IPS-NIHi7 (cell line): ENCODE data around the gene UNC5C.

Source experiments
- DNase-seq: peaks from one replicate; pipeline ENCODE4 v3.0.0; 2012; ENCODE audit warnings: mixed read lengths; ENCODE audit errors: extremely low spot score

Gene UNC5C

DNA sequence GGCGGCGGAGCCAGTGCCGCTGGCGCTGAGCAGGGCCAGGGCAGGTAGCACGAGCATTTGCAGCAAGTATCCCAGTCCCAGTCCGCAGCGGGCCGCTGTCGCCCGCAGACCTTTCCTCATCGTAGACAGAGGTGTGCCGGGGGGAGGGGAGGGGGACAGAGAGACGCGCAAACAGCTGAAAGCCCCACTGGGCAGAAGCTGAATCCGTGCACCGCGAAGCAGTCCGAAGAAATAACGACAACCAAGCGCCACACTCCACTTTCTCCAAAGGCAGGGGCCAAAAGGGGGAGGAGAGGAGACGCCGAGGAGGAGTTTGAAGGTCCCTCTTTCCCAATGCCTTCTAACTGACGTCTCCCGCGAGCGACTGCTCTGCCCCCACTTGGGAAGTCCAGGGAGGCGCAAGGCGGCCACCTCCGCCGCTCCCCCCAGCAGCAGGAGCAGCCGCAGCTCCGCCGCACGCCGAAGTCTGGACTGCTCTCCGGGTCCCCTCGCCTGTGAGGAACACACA, at the start of gene UNC5C:
Gene UNC5C (minus strand): TSS at position 236 of the 508 bp plus-strand sequence.
- peak; percentile 53 for DNase-seq

- DNase-seq = no peak
Measured at GRCh38 chr4:95596676-95597075, 47.9 kb upstream of the UNC5C start.

- DNase-seq = no peak
Measured at GRCh38 chr4:95594629-95595028, 45.9 kb upstream of the UNC5C start.

- no peak for DNase-seq
Measured at GRCh38 chr4:95594013-95594412, 45.2 kb upstream of the UNC5C start.

DNA sequence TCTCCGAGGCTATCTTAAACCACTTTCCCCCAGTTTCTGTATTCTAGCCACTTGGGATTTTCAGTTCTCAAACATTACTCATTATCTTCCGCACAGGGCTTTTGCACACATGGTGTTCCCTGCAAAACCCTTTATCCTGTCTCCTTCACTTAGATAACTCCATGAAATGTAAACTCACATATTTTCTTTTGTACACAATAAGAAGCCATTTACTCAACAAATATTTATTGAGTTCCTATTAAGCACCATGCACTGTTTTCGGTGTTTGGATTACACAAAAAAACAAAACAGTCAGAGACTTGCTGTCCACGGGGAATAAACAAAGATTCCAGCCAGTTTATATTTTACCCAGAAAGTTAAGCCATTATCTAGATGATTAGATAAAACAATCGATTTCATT, 42.5 kb upstream of the UNC5C start:
- DNase-seq = no peak

GRCh38 chr4:95590615-95591014, 41.8 kb upstream of the UNC5C start:
- no peak for DNase-seq

DNA sequence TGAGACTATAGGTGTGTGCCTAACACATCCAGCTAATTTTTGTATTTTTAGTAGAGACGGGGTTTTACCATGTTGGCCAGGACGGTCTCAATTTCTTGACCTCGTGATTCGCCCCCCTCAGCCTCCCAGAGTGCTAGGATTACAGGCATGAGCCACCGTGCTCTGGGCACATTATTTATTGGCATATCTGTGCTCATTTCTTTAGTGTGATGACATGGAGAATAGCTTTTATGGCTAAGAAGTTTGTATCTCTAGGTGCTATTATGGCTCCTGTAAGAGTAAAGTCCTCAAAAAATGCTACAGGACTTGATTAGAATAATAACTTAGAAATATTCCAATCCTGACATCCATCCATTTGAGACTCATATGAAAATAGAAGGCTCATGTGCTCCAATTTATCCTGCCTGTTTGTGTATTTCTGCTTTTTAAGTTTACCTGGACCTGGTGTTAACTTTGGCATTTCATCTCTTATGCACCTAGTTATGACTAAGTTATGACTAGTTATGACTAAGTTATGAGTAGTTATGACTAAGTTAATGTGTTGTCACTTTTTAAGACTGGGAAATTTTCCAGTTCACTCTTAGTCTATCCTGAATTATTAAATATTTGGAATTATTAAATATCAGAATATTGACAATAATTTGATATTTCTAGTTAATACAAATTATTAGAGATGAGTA, 36.4 kb upstream of the UNC5C start:
- no peak for DNase-seq

DNA sequence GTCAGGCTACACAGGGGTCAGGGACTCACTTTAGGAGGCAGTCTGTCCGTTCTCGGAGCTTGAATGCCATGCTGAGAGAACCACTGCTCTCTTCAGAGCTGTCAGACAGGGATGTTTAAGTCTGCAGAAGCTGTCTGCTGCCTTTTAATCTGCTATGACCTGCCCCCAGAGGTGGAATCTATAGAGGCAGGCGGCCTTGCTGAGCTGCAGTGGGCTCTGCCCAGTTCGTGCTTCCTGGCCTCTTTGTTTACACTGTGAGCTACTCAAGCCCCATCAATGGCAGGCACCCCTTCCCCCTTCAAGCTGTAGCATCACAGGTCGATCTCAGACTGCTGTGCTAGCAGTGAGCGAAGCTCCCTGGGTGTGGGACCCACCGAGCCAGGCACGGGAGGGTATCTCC, 31.5 kb upstream of the UNC5C start:
- DNase-seq = no peak

GRCh38 chr4:95572304-95572991, 23.7 kb upstream of the UNC5C start:
- DNase-seq = peak; percentile 24

DNA sequence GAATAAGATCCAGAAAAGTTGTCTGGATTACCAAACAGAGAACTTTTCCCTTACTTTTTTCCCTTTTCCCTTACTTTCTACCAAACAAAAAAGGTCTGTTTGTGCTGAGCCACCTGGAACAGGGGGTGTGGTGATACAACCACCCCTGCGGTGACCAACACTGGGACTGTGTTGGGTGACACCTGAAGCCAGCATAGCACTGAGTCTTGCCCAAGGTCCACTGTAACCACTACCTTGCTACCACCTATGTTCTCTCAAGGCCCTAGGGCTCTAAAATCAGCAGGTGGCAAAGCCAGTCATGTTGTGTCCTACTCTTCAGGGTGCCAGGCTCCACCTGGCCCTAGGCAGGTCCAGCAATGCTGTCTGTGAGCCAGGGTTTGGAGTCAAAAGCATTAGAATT, 22.8 kb upstream of the UNC5C start:
- no peak for DNase-seq

GRCh38 chr4:95563638-95564337, 15.0 kb upstream of the UNC5C start:
- no peak for DNase-seq

- DNase-seq = no peak
Measured at GRCh38 chr4:95560774-95561173, 12.0 kb upstream of the UNC5C start.

- DNase-seq = no peak
Measured at GRCh38 chr4:95556207-95556859, 7.6 kb upstream of the UNC5C start.

DNA sequence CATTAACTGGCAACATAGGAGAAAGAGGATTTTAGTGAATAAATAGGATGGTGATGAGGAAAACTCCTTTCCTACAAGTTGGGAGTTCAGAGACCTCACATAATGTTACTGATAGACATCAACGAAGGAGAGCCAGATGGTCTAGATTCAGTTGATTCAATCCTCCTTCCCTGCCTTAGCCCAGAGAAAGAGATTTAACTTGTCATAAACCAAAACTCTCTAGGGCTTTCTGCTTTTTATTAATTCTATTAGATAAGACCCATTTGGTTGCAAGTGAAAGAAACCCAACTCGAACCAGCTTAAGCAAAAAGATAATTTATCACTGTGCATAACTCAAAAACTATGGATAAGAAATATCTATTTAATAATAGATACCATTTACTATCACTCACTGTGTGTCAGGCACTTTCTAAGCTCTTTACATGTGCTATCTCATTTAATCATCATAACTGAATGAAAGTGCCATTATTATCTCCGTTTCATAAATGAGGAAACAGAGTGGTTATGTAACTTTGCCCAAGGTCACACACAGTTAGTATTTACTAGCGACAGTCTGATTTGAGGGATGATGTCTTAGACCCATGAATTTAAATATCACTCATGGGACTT, 4.3 kb upstream of the UNC5C start:
- no peak for DNase-seq

DNA sequence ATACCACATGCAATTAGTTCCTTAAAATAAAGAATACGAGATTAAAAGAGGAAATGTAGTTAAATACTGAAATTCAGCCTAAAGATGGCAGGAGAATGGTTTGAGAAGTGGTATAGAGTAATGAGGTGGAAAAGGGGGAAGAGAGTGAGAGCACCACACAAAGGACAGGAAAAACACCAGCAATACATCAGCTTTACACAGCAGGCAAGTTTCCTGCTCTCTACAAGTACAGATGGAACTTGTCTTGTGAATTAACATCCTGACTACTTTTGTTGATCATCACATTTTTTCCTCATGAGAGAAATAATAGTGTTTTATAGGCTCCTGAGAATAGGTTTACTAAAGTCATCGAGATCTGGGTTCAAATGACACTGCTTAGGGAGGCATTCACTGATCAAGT, 2.9 kb upstream of the UNC5C start:
- no peak for DNase-seq

GRCh38 chr4:95550115-95550987, 1.6 kb upstream of the UNC5C start:
- DNase-seq = no peak

- DNase-seq = peak; percentile 30
Measured at GRCh38 chr4:95549246-95550114, 707 bp upstream of the UNC5C start.

GRCh38 chr4:95547715-95548471, 880 bp downstream of the UNC5C start:
- peak; percentile 51 for DNase-seq
